PC-9 (cell line): ENCODE results near the gene NARF. TPM values are rescaled to one million over a fixed set of nuclear protein-coding genes. Genes with fewer than 3 reads are reported as not detected.

Experiments
- BruUV-seq: library from RNA; stranded (reverse); fragments of 400-500 nt; replicated peaks from 2 replicates; lab custom pipeline; 2021; lab: Mats Ljungman, UMichigan
- CTCF ChIA-PET: fragments of 300-600 bp; sonication (Branson Sonifier 250); formaldehyde crosslinking; loops from one replicate; lab custom pipeline; 2022; ENCODE audit warnings: antibody characterized with exemption; lab: Charles Lee
- POLR2A ChIA-PET: fragments of 300-600 bp; sonication (Branson Sonifier 250); formaldehyde crosslinking; loops from one replicate; lab custom pipeline; 2022; ENCODE audit warnings: antibody characterized with exemption; ENCODE audit not compliant: unreplicated experiment; lab: Charles Lee
- DNase-seq, 2 experiments: peaks; one replicate each; pipeline versions ENCODE4 v3.0.0 to v3.0.0-alpha.2; 2015 to 2022; ENCODE audit warnings: mixed read lengths in 1 of 2
- H2AFZ ChIP-seq: fragments of 200-600 bp; sonication (generic); 2 replicates; pipeline ENCODE4 v1.8.1; 2017; ENCODE audit warnings: antibody characterized with exemption
- H3F3A ChIP-seq: fragments of 200-600 bp; sonication (generic); 2 replicates; pipeline ENCODE4 v1.8.1; 2017; ENCODE audit warnings: antibody characterized with exemption, mild to moderate bottlenecking, low read depth; ENCODE audit not compliant: insufficient read depth
- H3K27ac ChIP-seq: fragments of 200-600 bp; sonication (generic); 2 replicates; pipeline ENCODE4 v1.6.1; 2016; ENCODE audit warnings: mixed run types
- H3K27me3 ChIP-seq: fragments of 200-600 bp; sonication (generic); 2 replicates; pipeline ENCODE4 v1.6.1; 2016; ENCODE audit warnings: low read depth, mixed run types; ENCODE audit not compliant: insufficient read depth
- H3K36me3 ChIP-seq: fragments of 200-600 bp; sonication (generic); 2 replicates; pipeline ENCODE4 v1.6.1; 2016; ENCODE audit warnings: low read depth, mixed run types
- H3K4me1 ChIP-seq: fragments of 200-600 bp; sonication (generic); replicated peaks from 2 replicates; pipeline ENCODE4 v1.6.1; 2016; ENCODE audit warnings: mixed run types; ENCODE audit not compliant: insufficient read depth
- H3K4me2 ChIP-seq: fragments of 200-600 bp; sonication (generic); 2 replicates; pipeline ENCODE4 v1.6.1; 2017; ENCODE audit warnings: mixed run types
- H3K4me3 ChIP-seq: fragments of 200-600 bp; sonication (generic); 2 replicates; pipeline ENCODE4 v1.6.1; 2016; ENCODE audit warnings: mixed run types
- H3K79me2 ChIP-seq: fragments of 200-600 bp; sonication (generic); 2 replicates; pipeline ENCODE4 v1.6.1; 2017; ENCODE audit warnings: low read depth, mixed run types
- H3K9me2 ChIP-seq: fragments of 200-600 bp; sonication (generic); 2 replicates; pipeline ENCODE4 v1.8.1; 2017; ENCODE audit warnings: mild to moderate bottlenecking; ENCODE audit not compliant: insufficient read depth
- H3K9me3 ChIP-seq: fragments of 200-600 bp; sonication (generic); 2 replicates; pipeline ENCODE4 v1.8.1; 2016; ENCODE audit warnings: low read depth; ENCODE audit not compliant: insufficient read depth
- H4K20me1 ChIP-seq: fragments of 200-600 bp; sonication (generic); 2 replicates; pipeline ENCODE4 v1.8.1; 2017; ENCODE audit not compliant: insufficient read depth
- EZH2 ChIP-seq: fragments of 200-600 bp; sonication (generic); IDR thresholded peaks from 2 replicates; pipeline ENCODE4 v1.8.0; 2017; ENCODE audit warnings: antibody characterized with exemption, low read depth
- intact Hi-C: fragments of 100-400 bp; cut with micrococcal nuclease; formaldehyde crosslinking; loops from one replicate; pipeline ENCODE4 v1.10.0; 2022; ENCODE audit not compliant: unreplicated experiment
- total RNA-seq: library from RNA; stranded (reverse); gene quantifications from 2 replicates; pipeline ENCODE4 v1.2.3, GENCODE V29; 2021
- TF ChIP-seq, protein P1 (sequence below): fragments of 200-600 bp; sonication (generic); conservative IDR thresholded peaks from 2 replicates; pipeline ENCODE4 v1.6.1; 2017; ENCODE audit warnings: mixed run types, antibody characterized with exemption, mild to moderate bottlenecking, moderate library complexity

The NARF gene
- total RNA-seq, 1 experiment from 2014 or later, result 57.2 TPM

DNA sequence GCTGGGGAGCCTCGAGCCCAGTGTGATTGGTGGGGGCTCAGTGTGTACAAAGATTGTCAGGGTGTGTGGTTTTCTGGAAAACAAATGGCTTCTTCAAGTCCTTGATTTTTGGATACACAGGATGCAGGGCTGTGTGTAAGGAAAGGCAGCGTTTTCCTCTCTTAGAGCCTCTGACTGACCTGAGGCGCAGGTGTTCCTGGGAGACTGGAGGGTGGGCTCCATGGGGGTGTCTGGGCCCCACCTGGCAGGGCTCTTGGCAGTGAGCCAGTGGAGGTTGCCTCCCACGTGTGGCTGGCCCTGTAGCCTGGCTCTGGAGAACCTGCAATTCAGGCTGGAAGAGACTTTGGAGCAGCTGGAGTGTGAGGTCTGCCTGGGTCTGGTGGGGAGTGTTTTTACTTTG, 66.0 kb downstream of the NARF start:
- H3K36me3 ChIP-seq, result no peaks in the 10 kb centered on the region
- H3F3A ChIP-seq, result peaks cover 25% of the 10 kb centered on the region; the same call in 1 of the 2 replicates
- no peaks in the 10 kb centered on the region for H3K9me3 ChIP-seq
- intact Hi-C loops, result loop anchor here (10.0 kb wide), 1 partner anchor 170 kb away; the partner anchor contains the start of gene TEX19
- H3K4me2 ChIP-seq, result no peak overlapping the region
- no peak for TF ChIP-seq EZH2
- TF ChIP-seq, protein P1, sequence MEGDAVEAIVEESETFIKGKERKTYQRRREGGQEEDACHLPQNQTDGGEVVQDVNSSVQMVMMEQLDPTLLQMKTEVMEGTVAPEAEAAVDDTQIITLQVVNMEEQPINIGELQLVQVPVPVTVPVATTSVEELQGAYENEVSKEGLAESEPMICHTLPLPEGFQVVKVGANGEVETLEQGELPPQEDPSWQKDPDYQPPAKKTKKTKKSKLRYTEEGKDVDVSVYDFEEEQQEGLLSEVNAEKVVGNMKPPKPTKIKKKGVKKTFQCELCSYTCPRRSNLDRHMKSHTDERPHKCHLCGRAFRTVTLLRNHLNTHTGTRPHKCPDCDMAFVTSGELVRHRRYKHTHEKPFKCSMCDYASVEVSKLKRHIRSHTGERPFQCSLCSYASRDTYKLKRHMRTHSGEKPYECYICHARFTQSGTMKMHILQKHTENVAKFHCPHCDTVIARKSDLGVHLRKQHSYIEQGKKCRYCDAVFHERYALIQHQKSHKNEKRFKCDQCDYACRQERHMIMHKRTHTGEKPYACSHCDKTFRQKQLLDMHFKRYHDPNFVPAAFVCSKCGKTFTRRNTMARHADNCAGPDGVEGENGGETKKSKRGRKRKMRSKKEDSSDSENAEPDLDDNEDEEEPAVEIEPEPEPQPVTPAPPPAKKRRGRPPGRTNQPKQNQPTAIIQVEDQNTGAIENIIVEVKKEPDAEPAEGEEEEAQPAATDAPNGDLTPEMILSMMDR, result no peak
- no peak overlapping the region for H3K4me3 ChIP-seq
- peaks cover 10% of the 10 kb centered on the region for H3K4me1 ChIP-seq
- ChIA-PET CTCF (no interaction called here), POLR2A (no interaction called here)
- no peak overlapping the region for H3K27ac ChIP-seq
- peaks cover 76% of the 10 kb centered on the region for H4K20me1 ChIP-seq
- H3K79me2 ChIP-seq, result peaks cover 96% of the 10 kb centered on the region
- H2AFZ ChIP-seq, result no peak overlapping the region
- H3K9me2 ChIP-seq, result no peaks in the 10 kb centered on the region
- H3K27me3 ChIP-seq, result no peaks in the 10 kb centered on the region
- DNase-seq, result no peak
- BruUV-seq, result no TSS peak

DNA sequence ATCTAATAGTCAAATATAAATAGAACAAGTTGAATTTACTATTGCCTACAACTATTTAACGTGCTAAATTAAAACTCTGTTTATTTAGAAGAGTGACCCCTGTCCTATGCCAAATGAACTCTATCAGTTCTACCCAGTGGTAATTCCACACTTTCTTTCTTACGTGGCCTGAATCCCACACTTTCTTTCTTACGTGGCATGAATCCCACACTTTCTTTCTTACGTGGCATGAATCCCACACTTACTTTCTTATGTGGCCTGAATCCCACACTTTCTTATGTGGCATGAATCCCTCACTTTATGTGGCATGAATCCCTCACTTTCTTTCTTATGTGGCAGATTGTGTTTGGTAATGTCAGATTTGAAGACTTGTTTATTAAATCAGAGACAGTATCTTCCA, 67.2 kb downstream of the NARF start:
- POLR2A ChIA-PET, result no interaction called here
- no peaks in the 10 kb centered on the region for H3K9me2 ChIP-seq
- intact Hi-C loops, result loop anchor here (10.0 kb wide), 1 partner anchor 171 kb away; the partner anchor contains the start of gene TEX19
- H2AFZ ChIP-seq, result no peak overlapping the region
- peaks cover 87% of the 10 kb centered on the region for H4K20me1 ChIP-seq
- H3K79me2 ChIP-seq, result peaks cover 100% of the 10 kb centered on the region
- H3K4me1 ChIP-seq, result peaks cover 10% of the 10 kb centered on the region
- no peak overlapping the region for H3K4me2 ChIP-seq
- no peaks in the 10 kb centered on the region for H3K36me3 ChIP-seq
- H3K27me3 ChIP-seq, result no peaks in the 10 kb centered on the region
- no peak overlapping the region for H3K4me3 ChIP-seq
- H3K27ac ChIP-seq, result no peak overlapping the region
- no TSS peak for BruUV-seq
- no peaks in the 10 kb centered on the region for H3K9me3 ChIP-seq
- H3F3A ChIP-seq, result peaks cover 25% of the 10 kb centered on the region; the same call in 1 of the 2 replicates
- DNase-seq, result no peak
- TF ChIP-seq, protein P1, result no peak
- no peak for TF ChIP-seq EZH2
- CTCF ChIA-PET, result no interaction called here

DNA sequence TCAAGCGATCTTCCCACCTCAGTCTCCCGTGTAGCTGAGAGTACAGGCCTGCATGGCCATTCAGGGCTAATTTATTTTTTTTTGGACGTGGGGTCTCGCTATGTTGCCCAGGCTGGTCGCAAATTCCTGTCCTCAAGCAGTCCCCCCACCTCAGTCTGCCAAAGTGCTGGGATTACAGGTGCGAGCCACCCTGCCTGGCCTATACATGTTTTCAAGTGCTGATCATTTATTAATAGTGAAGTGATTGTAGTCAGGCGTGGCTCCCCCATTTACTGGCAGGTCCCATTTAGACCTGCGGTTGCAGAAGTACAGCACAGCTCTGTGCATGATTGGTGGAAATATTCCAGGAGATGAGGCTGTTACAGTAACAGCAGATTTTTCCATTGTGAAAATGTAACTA, 69.4 kb downstream of the NARF start:
- Histone ChIP-seq H3K4me3 (no peak overlapping the region), H3K4me1 (no peaks in the 10 kb centered on the region; the same call in 1 of the 2 replicates), H3K27ac (no peak overlapping the region), H3K9me3 (no peaks in the 10 kb centered on the region), H4K20me1 (peaks cover 88% of the 10 kb centered on the region), H2AFZ (no peak overlapping the region), H3K36me3 (no peaks in the 10 kb centered on the region), H3F3A (peaks cover 9% of the 10 kb centered on the region; the same call in 1 of the 2 replicates), H3K4me2 (no peak overlapping the region), H3K9me2 (no peaks in the 10 kb centered on the region), H3K27me3 (no peaks in the 10 kb centered on the region), H3K79me2 (peaks cover 100% of the 10 kb centered on the region)
- no TSS peak for BruUV-seq
- ChIA-PET CTCF (interaction anchor here (0.7 kb wide), 1 partner anchor 85 kb away, joined by 3 read pairs; no protein-coding TSS in a partner anchor), POLR2A (interaction anchor here (0.6 kb wide), 1 partner anchor 32 kb away, joined by 6 read pairs; no protein-coding TSS in a partner anchor)
- intact Hi-C loops, result loop anchor here (2.0 to 10.0 kb wide), 2 partner anchors 33 to 173 kb away; partner anchors contain the start of gene TEX19
- no peak for TF ChIP-seq EZH2
- TF ChIP-seq, protein P1, result no peak
- DNase-seq, result no peak
